Activated CD4-positive, alpha-beta T cell treated with anti-CD3 and anti-CD28 coated beads for 36 hours (primary cell): ENCODE results near the gene TMEM266. TPM values are rescaled to one million over a fixed set of nuclear protein-coding genes. Genes with fewer than 3 reads are reported as not detected.

ENCODE experiments used
- ATAC-seq: fragments of 200-7000 bp; cut with Tn5 transposase; one replicate; pipeline ENCODE4 v1.10.0; 2021; ENCODE audit warnings: mild to moderate bottlenecking, moderate library complexity
- CTCF ChIA-PET: fragments of 350-600 bp; sonication (Branson Sonifier 250); formaldehyde crosslinking; loops from one replicate; lab custom pipeline; 2021; ENCODE audit warnings: antibody characterized with exemption; lab: Charles Lee
- POLR2A ChIA-PET: fragments of 350-600 bp; sonication (Branson Sonifier 250); formaldehyde crosslinking; loops from one replicate; lab custom pipeline; 2021; ENCODE audit warnings: antibody characterized with exemption, inconsistent platforms; lab: Charles Lee
- DNase-seq: peaks from one replicate; pipeline ENCODE4 v3.0.0-alpha.2; 2020
- H3K27ac Mint-ChIP-seq: one replicate; pipeline ENCODE4 v1.8.0; 2021; ENCODE audit warnings: mixed read lengths
- H3K27me3 Mint-ChIP-seq: one replicate; pipeline ENCODE4 v1.8.0; 2021; ENCODE audit warnings: mixed read lengths
- H3K36me3 Mint-ChIP-seq: one replicate; pipeline ENCODE4 v1.8.0; 2021; ENCODE audit warnings: low read depth, mixed read lengths
- H3K4me1 Mint-ChIP-seq: one replicate; pipeline ENCODE4 v1.8.0; 2021; ENCODE audit warnings: mixed read lengths
- H3K4me3 Mint-ChIP-seq: one replicate; pipeline ENCODE4 v1.8.0; 2021; ENCODE audit warnings: mild to moderate bottlenecking, moderate library complexity, mixed read lengths
- H3K9me3 Mint-ChIP-seq: one replicate; pipeline ENCODE4 v1.8.0; 2021; ENCODE audit warnings: low read depth, mixed read lengths
- intact Hi-C, 2 experiments: fragments of 100-400 bp; cut with DNase I in 1 of 2; cut with micrococcal nuclease in 1 of 2; formaldehyde crosslinking; loops; one replicate each; pipeline versions ENCODE4 v1.14.2 to v1.15.1; 2022 to 2024; cut with DNase I, micrococcal nuclease
- total RNA-seq, 2 experiments: library from RNA; stranded (reverse); gene quantifications; one replicate each; pipeline ENCODE4 v1.2.3, GENCODE V29; 2021

Gene TMEM266
- total RNA-seq, 2 experiments from 2014 or later: not detected

- ATAC-seq: no peak
- Mint-ChIP-seq H3K27ac (no peak overlapping the region), H3K27me3 (peaks cover 4% of the 10 kb centered on the region), H3K36me3 (no peaks in the 10 kb centered on the region), H3K4me1 (no peaks in the 10 kb centered on the region), H3K9me3 (no peaks in the 10 kb centered on the region), H3K4me3 (no peak overlapping the region)
- CTCF ChIA-PET: interaction anchor here (0.7 to 0.8 kb wide), 3 partner anchors 29 to 665 kb away, joined by 3 to 4 read pairs (median 3); no protein-coding TSS in a partner anchor
- POLR2A ChIA-PET: no interaction called here
- intact Hi-C loops: no loop called here
- no peak for DNase-seq
Measured at GRCh38 chr15:76162784-76163456, 103.1 kb downstream of the TMEM266 start.

DNA sequence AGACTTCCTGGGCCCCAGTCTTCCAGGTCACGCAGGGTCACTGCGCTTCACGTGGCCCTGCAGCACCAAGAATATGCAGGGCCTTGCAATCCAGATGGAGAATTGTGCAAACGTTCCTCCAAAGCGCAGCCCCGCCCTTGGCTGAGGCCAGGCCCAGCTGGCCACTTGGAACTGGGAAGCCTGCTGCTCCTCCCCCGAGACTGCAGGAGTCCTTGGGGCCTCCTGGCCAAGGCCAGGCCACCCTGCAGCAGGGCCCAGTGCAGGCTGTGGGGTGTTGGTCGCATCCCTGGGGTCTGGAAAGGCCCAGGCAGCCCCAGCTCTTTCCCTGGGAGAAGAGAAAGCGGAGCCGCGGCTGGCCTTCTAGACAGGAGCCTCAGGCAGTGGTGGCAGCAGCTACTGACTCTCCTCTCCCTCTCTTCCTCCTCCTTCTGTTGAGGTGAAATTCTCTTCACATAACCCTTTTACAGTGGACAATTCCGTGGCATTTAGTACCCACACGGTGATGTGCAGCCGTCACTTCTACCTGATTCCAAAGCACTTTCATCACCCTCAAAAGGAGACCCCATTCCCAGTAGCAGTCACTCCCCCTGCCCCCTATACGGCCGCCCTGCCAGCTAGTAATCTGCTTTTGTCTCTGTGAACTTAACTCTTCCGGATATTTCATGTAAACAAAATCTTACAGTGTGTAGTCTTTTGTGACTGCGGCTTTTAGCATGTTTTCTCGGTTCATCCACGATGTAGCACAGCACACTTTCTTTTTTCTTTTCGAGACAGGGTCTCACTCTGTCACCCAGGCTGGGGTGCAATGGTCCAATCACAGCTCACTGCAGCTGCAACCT is 103.9 kb downstream of the TMEM266 start:
- peaks cover 4% of the 10 kb centered on the region for H3K27me3 Mint-ChIP-seq
- H3K4me1 Mint-ChIP-seq: no peaks in the 10 kb centered on the region
- intact Hi-C loops: no loop called here
- POLR2A ChIA-PET: no interaction called here
- ATAC-seq (no peak), DNase-seq (no peak)
- H3K36me3 Mint-ChIP-seq: no peaks in the 10 kb centered on the region
- no peak overlapping the region for H3K27ac Mint-ChIP-seq
- no peaks in the 10 kb centered on the region for H3K9me3 Mint-ChIP-seq
- no peak overlapping the region for H3K4me3 Mint-ChIP-seq
- CTCF ChIA-PET: interaction anchor here (0.5 to 0.7 kb wide), 3 partner anchors 104 to 431 kb away, joined by 3 read pairs; partner anchors contain the start of gene TMEM266

DNA sequence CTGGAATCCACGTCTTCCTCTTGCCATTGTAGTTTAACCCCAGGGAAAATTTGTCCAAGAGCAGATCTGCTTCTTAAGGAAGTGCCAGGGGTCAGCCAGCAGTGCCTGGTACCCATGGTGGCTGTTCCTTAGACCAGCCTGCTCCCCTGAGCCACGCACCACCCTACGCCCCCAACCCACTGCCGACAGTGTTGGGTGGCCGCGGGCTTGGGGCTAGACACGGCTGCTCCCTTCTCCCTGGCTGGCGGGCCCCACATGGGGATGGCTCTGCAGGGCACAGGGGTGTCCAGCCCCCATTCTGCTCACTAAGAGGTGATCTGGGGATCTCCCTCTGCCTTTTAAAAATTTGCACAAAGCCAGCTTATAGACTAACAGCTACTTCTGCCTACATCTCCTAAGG is 104.8 kb downstream of the TMEM266 start:
- Mint-ChIP-seq H3K4me3 (no peak overlapping the region), H3K27ac (no peak overlapping the region), H3K9me3 (no peaks in the 10 kb centered on the region), H3K27me3 (peaks cover 4% of the 10 kb centered on the region), H3K4me1 (no peaks in the 10 kb centered on the region), H3K36me3 (no peaks in the 10 kb centered on the region)
- CTCF ChIA-PET: interaction anchor here (0.7 kb wide), 1 partner anchor 432 kb away, joined by 3 read pairs; no protein-coding TSS in a partner anchor
- ATAC-seq (no peak), DNase-seq (no peak)
- intact Hi-C loops: no loop called here
- POLR2A ChIA-PET: no interaction called here

DNA sequence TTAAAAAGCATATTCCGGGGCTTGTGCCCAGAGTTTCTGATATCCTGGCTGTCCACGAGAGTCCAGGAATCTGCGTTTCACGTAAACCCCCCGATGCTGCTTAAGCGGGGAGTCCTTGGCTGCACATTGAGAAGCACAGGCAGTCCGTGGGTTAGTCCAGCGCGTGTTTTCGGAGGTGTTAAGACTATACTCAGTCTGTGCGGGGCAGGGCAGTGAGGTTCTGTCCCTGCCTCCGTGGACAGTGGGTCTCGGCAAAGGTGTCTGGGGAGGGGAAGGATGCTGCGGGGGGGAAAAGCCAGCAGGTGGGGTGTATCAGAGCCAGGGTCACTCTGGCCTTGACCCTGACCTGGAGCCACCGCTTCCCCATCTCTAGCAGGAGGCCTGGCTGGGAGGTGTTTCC is 106.2 kb downstream of the TMEM266 start:
- Mint-ChIP-seq H3K27ac (no peak overlapping the region), H3K4me3 (no peak overlapping the region), H3K4me1 (no peaks in the 10 kb centered on the region), H3K27me3 (no peaks in the 10 kb centered on the region), H3K36me3 (no peaks in the 10 kb centered on the region), H3K9me3 (no peaks in the 10 kb centered on the region)
- ATAC-seq (no peak), DNase-seq (no peak)
- intact Hi-C loops: no loop called here
- ChIA-PET CTCF (interaction anchor here (1.5 kb wide), 1 partner anchor 16 kb away, joined by 3 read pairs; no protein-coding TSS in a partner anchor), POLR2A (no interaction called here)

GRCh38 chr15:76168237-76168984 is 108.6 kb downstream of the TMEM266 start:
- no peak overlapping the region for H3K27ac Mint-ChIP-seq
- H3K36me3 Mint-ChIP-seq: no peaks in the 10 kb centered on the region
- no peaks in the 10 kb centered on the region for H3K9me3 Mint-ChIP-seq
- intact Hi-C loops: no loop called here
- H3K4me1 Mint-ChIP-seq: no peaks in the 10 kb centered on the region
- H3K4me3 Mint-ChIP-seq: no peak overlapping the region
- CTCF ChIA-PET: no interaction called here
- ATAC-seq: no peak
- POLR2A ChIA-PET: interaction anchor here (0.6 kb wide), 1 partner anchor 658 kb away, joined by 3 read pairs; no protein-coding TSS in a partner anchor
- DNase-seq: no peak
- H3K27me3 Mint-ChIP-seq: no peaks in the 10 kb centered on the region

DNA sequence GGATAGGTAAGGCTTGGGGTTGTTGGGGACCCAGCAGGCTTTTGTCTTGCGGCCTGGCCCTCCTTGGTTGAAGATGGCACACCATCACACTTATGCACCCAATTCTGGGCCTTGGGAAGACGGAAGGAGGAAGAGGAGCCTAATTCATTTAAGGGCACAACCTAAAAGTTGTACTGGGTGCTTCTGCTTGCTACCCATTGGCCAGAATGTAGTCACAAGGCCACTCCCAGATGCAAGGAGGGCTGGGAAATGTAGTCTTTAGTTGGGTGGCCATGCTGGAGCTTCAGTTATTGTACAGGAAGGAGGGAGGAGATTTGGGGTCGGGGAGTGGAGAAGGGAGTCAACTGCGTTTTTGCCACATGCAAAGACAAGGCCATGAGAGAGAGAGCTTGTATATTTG is 109.2 kb downstream of the TMEM266 start:
- intact Hi-C loops: no loop called here
- H3K9me3 Mint-ChIP-seq: no peaks in the 10 kb centered on the region
- DNase-seq (no peak), ATAC-seq (peak; percentile 64)
- no peaks in the 10 kb centered on the region for H3K36me3 Mint-ChIP-seq
- ChIA-PET POLR2A (interaction anchor here (0.6 kb wide), 1 partner anchor 658 kb away, joined by 3 read pairs; no protein-coding TSS in a partner anchor), CTCF (interaction anchor here (1.1 kb wide), 1 partner anchor 17 kb away, joined by 5 read pairs; no protein-coding TSS in a partner anchor)
- no peak overlapping the region for H3K4me3 Mint-ChIP-seq
- H3K27ac Mint-ChIP-seq: no peak overlapping the region
- H3K4me1 Mint-ChIP-seq: no peaks in the 10 kb centered on the region
- H3K27me3 Mint-ChIP-seq: no peaks in the 10 kb centered on the region

- intact Hi-C loops: loop anchor here in 1 of 2 experiments (10.0 kb wide), 1 partner anchor 65 kb away; no protein-coding TSS in a partner anchor
- ATAC-seq (no peak), DNase-seq (no peak)
- Mint-ChIP-seq H3K36me3 (no peaks in the 10 kb centered on the region), H3K27ac (no peak overlapping the region), H3K9me3 (no peaks in the 10 kb centered on the region), H3K27me3 (peaks cover 4% of the 10 kb centered on the region), H3K4me1 (no peaks in the 10 kb centered on the region), H3K4me3 (no peak overlapping the region)
- ChIA-PET CTCF (interaction anchor here (1.1 kb wide), 1 partner anchor 16 kb away, joined by 5 read pairs; no protein-coding TSS in a partner anchor), POLR2A (no interaction called here)
Measured at GRCh38 chr15:76169911-76170800, 110.4 kb downstream of the TMEM266 start.

DNA sequence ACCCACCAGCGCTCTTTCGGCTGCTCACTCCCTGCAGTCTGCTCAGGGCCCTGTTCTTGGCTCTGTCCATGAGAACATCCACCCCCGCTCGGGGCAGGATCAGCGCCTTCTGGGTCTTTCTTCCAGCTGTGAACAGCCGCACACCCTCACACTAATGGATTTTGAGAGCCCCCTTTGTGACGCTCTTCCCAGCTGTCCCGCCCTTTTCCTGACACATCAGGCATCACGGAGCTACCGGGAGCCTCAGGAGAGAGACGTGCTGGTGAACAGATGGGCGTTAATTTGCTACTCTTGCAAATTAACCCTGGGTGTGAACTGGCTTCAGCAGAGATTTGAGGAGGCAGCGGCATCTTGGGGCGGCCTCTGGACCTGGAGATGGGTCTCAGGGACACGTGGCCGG is 113.0 kb downstream of the TMEM266 start:
- no peaks in the 10 kb centered on the region for H3K36me3 Mint-ChIP-seq
- peaks cover 15% of the 10 kb centered on the region for H3K27me3 Mint-ChIP-seq
- H3K4me1 Mint-ChIP-seq: no peaks in the 10 kb centered on the region
- H3K4me3 Mint-ChIP-seq: no peak overlapping the region
- no peak for DNase-seq
- intact Hi-C loops: loop anchor here in 1 of 2 experiments (10.0 kb wide), 1 partner anchor 62 kb away; no protein-coding TSS in a partner anchor
- CTCF ChIA-PET: interaction anchor here (0.6 kb wide), 2 partner anchors 1489 to 1973 kb away, joined by 3 read pairs; no protein-coding TSS in a partner anchor
- POLR2A ChIA-PET: no interaction called here
- no peak overlapping the region for H3K27ac Mint-ChIP-seq
- no peaks in the 10 kb centered on the region for H3K9me3 Mint-ChIP-seq
- ATAC-seq: no peak

DNA sequence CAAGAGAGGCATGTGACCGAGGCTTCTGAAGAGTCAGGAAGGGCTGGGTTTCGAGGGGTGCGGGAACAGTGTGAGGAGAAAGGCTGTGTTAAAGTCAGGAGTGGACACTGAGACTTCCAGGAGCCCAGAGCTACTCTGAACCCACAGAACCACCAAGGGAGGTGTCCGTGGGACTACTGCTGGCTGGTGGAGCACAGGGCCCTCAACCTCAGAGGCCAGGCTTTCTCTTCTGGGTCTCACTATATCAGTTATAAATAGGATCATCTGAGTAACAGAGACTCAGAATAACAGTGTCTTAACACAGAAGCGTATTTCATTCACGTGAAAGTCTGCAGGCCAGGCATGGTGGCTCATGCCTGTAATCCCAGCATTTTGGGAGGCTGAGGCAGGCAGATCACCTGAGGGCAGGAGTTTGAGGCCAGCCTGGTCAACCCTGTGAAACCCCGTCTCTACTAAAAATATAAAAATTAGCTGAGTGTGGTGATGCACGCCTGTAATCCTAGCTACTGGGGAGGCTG is 113.6 kb downstream of the TMEM266 start:
- POLR2A ChIA-PET: no interaction called here
- intact Hi-C loops: loop anchor here in 1 of 2 experiments (10.0 kb wide), 1 partner anchor 61 kb away; no protein-coding TSS in a partner anchor
- Mint-ChIP-seq H3K36me3 (no peaks in the 10 kb centered on the region), H3K4me3 (no peak overlapping the region), H3K4me1 (no peaks in the 10 kb centered on the region), H3K27me3 (peaks cover 20% of the 10 kb centered on the region), H3K27ac (no peak overlapping the region), H3K9me3 (no peaks in the 10 kb centered on the region)
- ATAC-seq: no peak
- no peak for DNase-seq
- CTCF ChIA-PET: interaction anchor here (0.6 kb wide), 1 partner anchor 1490 kb away, joined by 3 read pairs; no protein-coding TSS in a partner anchor

DNA sequence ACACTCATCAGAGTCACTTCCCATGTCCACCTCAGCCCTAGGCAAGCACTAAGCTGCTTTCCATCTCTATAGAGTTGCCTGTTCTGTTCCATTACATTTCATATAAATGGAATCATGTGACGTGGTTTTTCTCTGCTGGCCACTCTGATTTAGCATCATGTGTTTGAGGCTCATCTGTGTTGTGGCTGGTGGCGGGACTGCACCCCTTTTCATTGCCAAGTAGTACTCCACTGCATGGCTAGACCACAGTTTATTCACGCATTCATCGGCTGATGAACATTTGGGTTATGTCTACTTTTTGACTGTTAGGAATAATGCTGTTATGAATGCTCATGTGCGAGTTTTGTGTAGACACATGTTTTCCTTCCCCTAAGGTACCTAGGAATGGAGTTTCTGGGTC is 114.9 kb downstream of the TMEM266 start:
- ChIA-PET CTCF (interaction anchor here (1.0 kb wide), 1 partner anchor 15 kb away, joined by 3 read pairs; no protein-coding TSS in a partner anchor), POLR2A (no interaction called here)
- Mint-ChIP-seq H3K4me1 (no peaks in the 10 kb centered on the region), H3K9me3 (no peaks in the 10 kb centered on the region), H3K27ac (no peak overlapping the region), H3K27me3 (peaks cover 28% of the 10 kb centered on the region), H3K36me3 (no peaks in the 10 kb centered on the region), H3K4me3 (no peak overlapping the region)
- no peak for ATAC-seq
- DNase-seq: no peak
- intact Hi-C loops: loop anchor here in 1 of 2 experiments (10.0 kb wide), 1 partner anchor 60 kb away; no protein-coding TSS in a partner anchor
